IMR-90 (cell line): ENCODE results near the gene RPL41. TPM values are rescaled to one million over a fixed set of nuclear protein-coding genes. Genes with fewer than 3 reads are reported as not detected.
A peak's percentile ranks its signal among the peaks of the same experiment; 100 is the strongest.

Experiments
- ATAC-seq: fragments of 200-7000 bp; cut with Tn5 transposase; 2 replicates; pipeline ENCODE4 v1.9.1; 2020; ENCODE audit warnings: low read depth, mild to moderate bottlenecking, moderate library complexity
- BruUV-seq: library from RNA; stranded (reverse); fragments of 400-500 nt; replicated peaks from 2 replicates; lab custom pipeline; 2021; lab: Mats Ljungman, UMichigan
- CTCF ChIA-PET: fragments of 300-600 bp; formaldehyde crosslinking; extraction: SDS; loops from one replicate; lab custom pipeline; 2021; ENCODE audit warnings: antibody characterized with exemption; lab: Yijun Ruan, JAX
- POLR2A ChIA-PET: fragments of 300-600 bp; sonication (Branson Sonifier 250); formaldehyde crosslinking; loops from one replicate; lab custom pipeline; 2022; ENCODE audit warnings: antibody characterized with exemption; ENCODE audit not compliant: unreplicated experiment; lab: Charles Lee
- DNase-seq: peaks from one replicate; pipeline ENCODE4 v3.0.0; 2013
- H2AFZ ChIP-seq: replicated peaks from 2 replicates; pipeline ENCODE3; 2013; ENCODE audit warnings: low read length, mild to moderate bottlenecking; ENCODE audit not compliant: poor library complexity
- H2AK5ac ChIP-seq: 2 replicates; pipeline ENCODE4 v1.6.1; 2013; ENCODE audit warnings: low read depth, low read length, inconsistent platforms
- H2AK9ac ChIP-seq: replicated peaks from 2 replicates; pipeline ENCODE3; 2013; ENCODE audit warnings: mild to moderate bottlenecking, low read depth, low read length, moderate library complexity; ENCODE audit not compliant: poor library complexity
- H2BK120ac ChIP-seq: 2 replicates; pipeline ENCODE4 v1.6.1; 2013; ENCODE audit warnings: low read depth, low read length, inconsistent platforms
- H2BK15ac ChIP-seq: 3 replicates; pipeline ENCODE4 v1.6.1; 2013; ENCODE audit warnings: low read depth, low read length, inconsistent platforms
- H2BK20ac ChIP-seq: 2 replicates; pipeline ENCODE4 v1.6.1; 2013; ENCODE audit warnings: low read depth, mild to moderate bottlenecking, inconsistent platforms, low read length, moderate library complexity
- H2BK5ac ChIP-seq: 2 replicates; pipeline ENCODE4 v1.6.1; 2013; ENCODE audit warnings: mild to moderate bottlenecking, low read depth, low read length, inconsistent platforms; ENCODE audit not compliant: poor library complexity, severe bottlenecking
- H3K14ac ChIP-seq: replicated peaks from 2 replicates; pipeline ENCODE4 v1.6.1; 2013; ENCODE audit warnings: low read depth, low read length, inconsistent platforms
- H3K18ac ChIP-seq: 2 replicates; pipeline ENCODE4 v1.6.1; 2013; ENCODE audit warnings: low read depth, low read length, control low read depth
- H3K23ac ChIP-seq: 2 replicates; pipeline ENCODE4 v1.6.1; 2013; ENCODE audit warnings: low read depth, low read length, inconsistent platforms
- H3K27ac ChIP-seq: 2 replicates; pipeline ENCODE4 v1.5.1; 2013; ENCODE audit warnings: mild to moderate bottlenecking, control low read depth, low read length; ENCODE audit not compliant: insufficient read depth
- H3K27me3 ChIP-seq: 2 replicates; pipeline ENCODE4 v1.6.1; 2013; ENCODE audit warnings: low read length; ENCODE audit not compliant: control insufficient read depth, insufficient read depth
- H3K36me3 ChIP-seq: 2 replicates; pipeline ENCODE4 v1.6.1; 2013; ENCODE audit warnings: low read length, mixed read lengths; ENCODE audit not compliant: control insufficient read depth, insufficient read depth
- H3K4ac ChIP-seq: 2 replicates; pipeline ENCODE4 v1.6.1; 2013; ENCODE audit warnings: low read depth, low read length, inconsistent platforms
- H3K4me1 ChIP-seq: 2 replicates; pipeline ENCODE4 v1.6.1; 2013; ENCODE audit warnings: low read length, mixed read lengths; ENCODE audit not compliant: control insufficient read depth, insufficient read depth
- H3K4me2 ChIP-seq: 2 replicates; pipeline ENCODE4 v1.6.1; 2013; ENCODE audit warnings: low read depth, mild to moderate bottlenecking, control low read depth, low read length, moderate library complexity
- H3K4me3 ChIP-seq: 2 replicates; pipeline ENCODE4 v1.5.1; 2013; ENCODE audit warnings: low read depth, mild to moderate bottlenecking, control low read depth, low read length, moderate library complexity; ENCODE audit not compliant: insufficient read depth
- H3K56ac ChIP-seq: 2 replicates; pipeline ENCODE4 v1.6.1; 2013; ENCODE audit warnings: low read length, inconsistent platforms; ENCODE audit not compliant: insufficient read depth; ENCODE audit errors: extremely low read depth
- H3K79me1 ChIP-seq, 2 experiments: 2 replicates each; pipeline ENCODE4 v1.6.1; 2013; ENCODE audit warnings: low read length in 2 of 2, inconsistent platforms in 1 of 2, low read depth in 1 of 2
- H3K9ac ChIP-seq: 2 replicates; pipeline ENCODE4 v1.6.1; 2013; ENCODE audit warnings: low read depth, low read length, control low read depth
- H3K9me1 ChIP-seq: 2 replicates; pipeline ENCODE4 v1.6.1; 2013; ENCODE audit warnings: low read length, inconsistent platforms; ENCODE audit not compliant: insufficient read depth
- H3K9me3 ChIP-seq: 2 replicates; pipeline ENCODE4 v1.6.1; 2013; ENCODE audit warnings: low read length; ENCODE audit not compliant: control insufficient read depth, insufficient read depth
- H4K20me1 ChIP-seq: 2 replicates; pipeline ENCODE4 v1.6.1; 2013; ENCODE audit warnings: low read length, inconsistent platforms; ENCODE audit not compliant: insufficient read depth
- H4K5ac ChIP-seq: 2 replicates; pipeline ENCODE4 v1.6.1; 2013; ENCODE audit warnings: mild to moderate bottlenecking, low read depth, low read length, control low read depth
- H4K8ac ChIP-seq, 2 experiments: 2 replicates each; pipeline ENCODE4 v1.6.1; 2013; ENCODE audit warnings: low read depth in 2 of 2, low read length in 2 of 2, control low read depth in 1 of 2, inconsistent platforms in 1 of 2
- H4K91ac ChIP-seq: 2 replicates; pipeline ENCODE4 v1.6.1; 2013; ENCODE audit warnings: low read depth, low read length, inconsistent platforms; ENCODE audit not compliant: insufficient read depth
- CEBPB ChIP-seq: IDR thresholded peaks from 2 replicates; pipeline ENCODE4 v1.6.1; 2012; ENCODE audit warnings: low read depth, low read length, improper control_type of control experiment
- CHD1 ChIP-seq: IDR thresholded peaks from 2 replicates; pipeline ENCODE4 v1.6.1; 2012; ENCODE audit warnings: low read depth, low read length, improper control_type of control experiment
- CTCF ChIP-seq: conservative IDR thresholded peaks from 2 replicates; pipeline ENCODE4 v1.5.1; 2012; ENCODE audit warnings: mild to moderate bottlenecking, low read depth, low read length, improper control_type of control experiment
- ELK1 ChIP-seq: fragments of 150-350 bp; IDR thresholded peaks from 2 replicates; pipeline ENCODE4 v1.6.1; 2016; ENCODE audit warnings: low read depth, mild to moderate bottlenecking, low read length, moderate library complexity, borderline replicate concordance
- FOS ChIP-seq: fragments of 150-350 bp; IDR thresholded peaks from 2 replicates; pipeline ENCODE4 v1.6.1; 2016; ENCODE audit warnings: low read depth, low read length
- MAFK ChIP-seq: IDR thresholded peaks from 2 replicates; pipeline ENCODE4 v1.6.1; 2012; ENCODE audit warnings: low read depth, low read length, improper control_type of control experiment
- MAZ ChIP-seq: IDR thresholded peaks from 2 replicates; pipeline ENCODE4 v1.6.1; 2012; ENCODE audit warnings: low read depth, mild to moderate bottlenecking, low read length, improper control_type of control experiment, moderate library complexity, borderline replicate concordance
- MXI1 ChIP-seq: IDR thresholded peaks from 2 replicates; pipeline ENCODE4 v1.6.1; 2012; ENCODE audit warnings: low read depth, mild to moderate bottlenecking, low read length, moderate library complexity, borderline replicate concordance
- POLR2A ChIP-seq: IDR thresholded peaks from 2 replicates; pipeline ENCODE4 v1.6.1; 2012; ENCODE audit warnings: mild to moderate bottlenecking, low read depth, low read length
- RAD21 ChIP-seq: IDR thresholded peaks from 2 replicates; pipeline ENCODE4 v1.6.1; 2012; ENCODE audit warnings: low read length, improper control_type of control experiment
- RCOR1 ChIP-seq: IDR thresholded peaks from 2 replicates; pipeline ENCODE4 v1.6.1; 2012; ENCODE audit warnings: mild to moderate bottlenecking, low read length, improper control_type of control experiment; ENCODE audit not compliant: insufficient replicate concordance
- RFX5 ChIP-seq: IDR thresholded peaks from 2 replicates; pipeline ENCODE4 v1.8.0; 2012; ENCODE audit warnings: low read depth, mild to moderate bottlenecking, low read length, moderate library complexity
- SMC3 ChIP-seq: fragments of 150-350 bp; IDR thresholded peaks from 2 replicates; pipeline ENCODE4 v1.6.1; 2016; ENCODE audit warnings: low read depth, mild to moderate bottlenecking, antibody characterized with exemption, low read length, moderate library complexity
- WGBS, 2 experiments: methylation state at CpG; one replicate each; pipeline versions ENCODE4 v1.1.5 to v1.1.7; 2013; ENCODE audit warnings: missing lambda C conversion rate in 2 of 2; ENCODE audit not compliant: insufficient read length in 1 of 2; ENCODE audit errors: extremely low coverage in 2 of 2; 5-methylcytosine and 5-hydroxymethylcytosine counted together
- dilution Hi-C: fragments of 300-500 bp; cut with HindIII; formaldehyde crosslinking; loops from one replicate; pipeline ENCODE4 v1.14.3; 2018; ENCODE audit warnings: low sequenced_read_pairs; ENCODE audit not compliant: unreplicated experiment
- in situ Hi-C: fragments of 300-500 bp; cut with MboI; formaldehyde crosslinking; loops from 3 replicates; pipeline ENCODE4 v1.14.3; 2019; ENCODE audit warnings: low sequenced_read_pairs, inconsistent platforms, mixed read lengths
- intact Hi-C: fragments of 100-400 bp; cut with micrococcal nuclease; formaldehyde crosslinking; loops from 2 replicates; pipeline ENCODE4 v1.10.0; 2022
- polyA plus RNA-seq, 3 experiments: library from polyadenylated mRNA; depleted of rRNA; stranded (reverse); fragments of >200 nt; gene quantifications; 2 replicates each; pipeline ENCODE4 v1.2.3, GENCODE V29; 2012; ENCODE audit warnings: low replicate concordance in 1 of 3
- total RNA-seq: library from RNA; depleted of rRNA; stranded (reverse); fragments of >200 nt; gene quantifications from 2 replicates; pipeline ENCODE4 v1.2.3, GENCODE V29; 2012
- TF ChIP-seq, protein P1 (sequence below): fragments of 150-350 bp; IDR thresholded peaks from 2 replicates; pipeline ENCODE4 v1.6.1; 2017; ENCODE audit warnings: mild to moderate bottlenecking, antibody characterized with exemption, low read length, low read depth

The RPL41 gene
- total and polyA plus RNA-seq, 2 of the 4 experiments (the other 2 are of a cell fraction): 1,119 to 9,394 TPM

DNA sequence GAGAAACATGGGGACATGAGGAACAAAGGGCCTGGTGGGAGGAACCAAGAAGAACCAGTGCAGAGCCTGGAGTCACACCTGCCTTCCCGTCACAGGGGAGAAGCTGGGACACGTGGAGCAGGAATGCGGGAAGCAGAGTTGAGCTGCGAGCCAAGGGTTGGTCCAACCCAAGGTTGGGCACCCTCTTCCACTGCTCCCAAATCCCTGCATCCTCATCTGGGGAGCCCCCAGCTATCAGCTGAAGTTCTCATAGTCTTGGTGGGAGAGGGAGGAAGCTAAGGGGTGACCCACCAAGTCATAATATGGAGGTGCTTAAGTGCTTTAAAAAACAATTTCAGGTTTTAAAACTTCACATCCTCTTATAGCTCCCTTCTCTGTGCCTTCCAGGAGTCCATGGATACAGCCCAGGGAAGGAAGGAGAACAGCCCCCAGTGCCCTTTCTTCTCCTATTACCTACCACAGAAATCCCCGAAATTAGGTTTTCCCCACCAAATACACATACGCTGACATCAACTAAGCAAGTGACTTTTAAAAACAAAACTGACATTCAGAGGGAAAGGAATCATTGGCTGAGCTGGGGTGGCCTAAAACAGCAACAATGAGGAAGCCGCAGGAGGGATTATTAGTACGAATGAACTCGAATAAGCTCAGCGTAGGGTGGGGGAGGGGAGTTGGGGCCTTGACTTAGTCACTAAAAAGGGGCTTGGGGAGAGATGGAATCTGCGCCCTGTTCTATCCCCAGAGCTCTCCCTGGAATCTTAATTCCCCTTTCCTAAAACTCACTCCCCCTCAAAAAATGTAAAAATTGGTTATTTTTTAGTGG, 46.2 kb downstream of the RPL41 start:
- H3K4me1 ChIP-seq: peaks cover 13% of the 10 kb centered on the region
- no CpG with 5 or more reads among the region's 11 CpGs for WGBS, 2 experiments
- TSS peak; percentile 91 for BruUV-seq
- no peak overlapping the region for H2BK120ac ChIP-seq
- intact Hi-C loops (no loop called here), dilution Hi-C loops (no loop called here), in situ Hi-C loops (no loop called here)
- H3K56ac ChIP-seq: no peak overlapping the region
- H3K4ac ChIP-seq: no peak overlapping the region
- H2BK15ac ChIP-seq: no peak overlapping the region
- no peak overlapping the region for H3K18ac ChIP-seq
- ChIA-PET POLR2A (interaction anchor here (0.6 to 1.7 kb wide), 4 partner anchors 13 to 43 kb away, joined by 3 to 7 read pairs (median 5); no protein-coding TSS in a partner anchor), CTCF (interaction anchor here (0.5 to 2.0 kb wide), 2 partner anchors 23 to 27 kb away, joined by 4 to 8 read pairs; partner anchors contain the start of gene SMARCC2)
- no peak overlapping the region for H2AK5ac ChIP-seq
- DNase-seq (no peak), ATAC-seq (no peak)
- H3K9me1 ChIP-seq: no peaks in the 10 kb centered on the region; the same call in 1 of the 2 replicates
- no peak overlapping the region for H4K8ac ChIP-seq
- no peak overlapping the region for H2BK5ac ChIP-seq
- H3K9ac ChIP-seq: no peak overlapping the region
- no peak overlapping the region for H2AFZ ChIP-seq
- no peaks in the 10 kb centered on the region for H3K9me3 ChIP-seq
- peaks cover 14 to 45% of the 10 kb centered on the region in 2 experiments for H3K79me1 ChIP-seq
- H4K20me1 ChIP-seq: peaks cover 69% of the 10 kb centered on the region
- no peak overlapping the region for H3K4me3 ChIP-seq
- 0 out of 2 replicates have a peak overlapping the region, but pooled peaks have one; percentile 3 for H3K23ac ChIP-seq
- no peak overlapping the region for H3K14ac ChIP-seq
- no peak overlapping the region for H2BK20ac ChIP-seq
- peak overlapping the region; percentile 35 for H2AK9ac ChIP-seq
- H4K91ac ChIP-seq: no peak overlapping the region
- H4K5ac ChIP-seq: no peak overlapping the region
- no peaks in the 10 kb centered on the region for H3K27me3 ChIP-seq
- no peak overlapping the region for H3K4me2 ChIP-seq
- H3K27ac ChIP-seq: no peak overlapping the region
- peaks cover 73% of the 10 kb centered on the region for H3K36me3 ChIP-seq
- TF ChIP-seq MAZ: no peak
- no peak for TF ChIP-seq CHD1
- TF ChIP-seq MXI1: no peak
- TF ChIP-seq MAFK: no peak
- no peak for TF ChIP-seq ELK1
- TF ChIP-seq, protein P1, sequence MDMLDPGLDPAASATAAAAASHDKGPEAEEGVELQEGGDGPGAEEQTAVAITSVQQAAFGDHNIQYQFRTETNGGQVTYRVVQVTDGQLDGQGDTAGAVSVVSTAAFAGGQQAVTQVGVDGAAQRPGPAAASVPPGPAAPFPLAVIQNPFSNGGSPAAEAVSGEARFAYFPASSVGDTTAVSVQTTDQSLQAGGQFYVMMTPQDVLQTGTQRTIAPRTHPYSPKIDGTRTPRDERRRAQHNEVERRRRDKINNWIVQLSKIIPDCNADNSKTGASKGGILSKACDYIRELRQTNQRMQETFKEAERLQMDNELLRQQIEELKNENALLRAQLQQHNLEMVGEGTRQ: no peak
- no peak for TF ChIP-seq RCOR1
- TF ChIP-seq POLR2A: no peak
- TF ChIP-seq RFX5: no peak
- TF ChIP-seq RAD21: no peak
- no peak for TF ChIP-seq CTCF
- TF ChIP-seq SMC3: no peak
- TF ChIP-seq CEBPB: no peak
- TF ChIP-seq FOS: no peak
